ENCODE results near the gene NAIF1. TPM values are rescaled to one million over a fixed set of nuclear protein-coding genes. Genes with fewer than 3 reads are reported as not detected.
"Not testable (repeated sequence)": the region's sequence is repeated elsewhere in the genome, so short reads cannot be mapped to it uniquely, and the experiment has no call there.

NAIF1 gene, protein sequence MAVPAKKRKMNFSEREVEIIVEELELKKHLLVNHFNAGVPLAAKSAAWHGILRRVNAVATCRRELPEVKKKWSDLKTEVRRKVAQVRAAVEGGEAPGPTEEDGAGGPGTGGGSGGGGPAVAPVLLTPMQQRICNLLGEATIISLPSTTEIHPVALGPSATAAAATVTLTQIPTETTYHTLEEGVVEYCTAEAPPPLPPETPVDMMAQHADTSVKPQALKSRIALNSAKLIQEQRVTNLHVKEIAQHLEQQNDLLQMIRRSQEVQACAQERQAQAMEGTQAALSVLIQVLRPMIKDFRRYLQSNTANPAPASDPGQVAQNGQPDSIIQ
- 10 to 100 TPM; 13.9 to 14.2 TPM for total RNA-seq

DNA sequence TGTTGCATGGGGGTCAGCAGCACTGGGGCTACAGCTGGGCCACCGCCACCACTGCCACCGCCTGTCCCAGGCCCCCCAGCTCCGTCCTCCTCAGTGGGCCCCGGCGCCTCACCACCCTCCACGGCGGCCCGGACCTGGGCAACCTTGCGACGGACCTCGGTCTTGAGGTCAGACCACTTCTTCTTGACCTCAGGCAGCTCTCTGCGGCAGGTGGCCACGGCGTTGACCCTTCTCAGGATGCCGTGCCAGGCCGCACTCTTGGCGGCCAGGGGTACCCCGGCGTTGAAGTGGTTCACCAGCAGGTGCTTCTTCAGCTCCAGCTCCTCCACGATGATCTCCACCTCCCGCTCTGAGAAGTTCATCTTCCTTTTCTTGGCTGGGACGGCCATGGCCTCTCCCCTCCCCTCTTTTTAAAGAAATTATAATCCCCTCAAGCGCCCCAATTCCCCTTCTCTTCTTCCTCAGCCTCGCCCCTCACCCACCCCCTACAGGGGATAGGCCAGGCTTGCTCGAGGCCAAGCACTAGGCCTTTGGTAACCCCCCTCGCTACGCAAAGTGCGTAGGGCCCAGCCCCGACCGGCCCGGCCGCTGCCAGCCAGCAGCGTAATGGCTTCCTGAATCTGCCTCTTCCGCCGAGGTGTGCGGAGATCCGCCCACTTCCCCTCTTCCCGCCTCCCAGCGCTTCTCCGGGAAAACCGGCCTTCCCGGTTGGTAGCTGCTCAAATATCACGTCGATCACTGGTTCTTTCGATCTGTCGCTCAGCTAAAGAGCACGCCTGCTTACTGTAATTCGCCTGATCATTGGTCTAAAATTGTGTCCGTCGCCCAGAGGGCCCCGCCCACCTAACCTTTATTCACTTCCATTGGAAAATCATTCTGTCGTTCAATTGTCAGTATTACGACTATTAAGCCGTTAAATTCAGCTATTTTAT is at the start of gene NAIF1:
TSS of gene NAIF1 (minus strand) at position 608 of the 932 bp plus-strand sequence. CDS start at position 389, 219 bp downstream.
- Mint-ChIP-seq H3K4me3 (peak within 1 kb of the TSS; percentile 97), H3K4me1 (peaks cover 61% of the 10 kb centered on the region), H3K9me3 (no peaks in the 10 kb centered on the region), H3K36me3 (ENCODE audit: low read depth) (peaks cover 39% of the 10 kb centered on the region), H3K27ac (peak within 1 kb of the TSS; percentile 78), H3K27me3 (no peaks in the 10 kb centered on the region)
- ChIA-PET POLR2A (interaction anchor here (0.6 to 1.3 kb wide), 3 partner anchors 20 to 128 kb away, joined by 3 to 4 read pairs (median 3); no protein-coding TSS in a partner anchor), CTCF (interaction anchor here (0.6 to 2.6 kb wide), 12 partner anchors 8 to 123 kb away, joined by 3 to 7 read pairs (median 3); no protein-coding TSS in a partner anchor)
- DNase-seq = peak; percentile 97

DNA sequence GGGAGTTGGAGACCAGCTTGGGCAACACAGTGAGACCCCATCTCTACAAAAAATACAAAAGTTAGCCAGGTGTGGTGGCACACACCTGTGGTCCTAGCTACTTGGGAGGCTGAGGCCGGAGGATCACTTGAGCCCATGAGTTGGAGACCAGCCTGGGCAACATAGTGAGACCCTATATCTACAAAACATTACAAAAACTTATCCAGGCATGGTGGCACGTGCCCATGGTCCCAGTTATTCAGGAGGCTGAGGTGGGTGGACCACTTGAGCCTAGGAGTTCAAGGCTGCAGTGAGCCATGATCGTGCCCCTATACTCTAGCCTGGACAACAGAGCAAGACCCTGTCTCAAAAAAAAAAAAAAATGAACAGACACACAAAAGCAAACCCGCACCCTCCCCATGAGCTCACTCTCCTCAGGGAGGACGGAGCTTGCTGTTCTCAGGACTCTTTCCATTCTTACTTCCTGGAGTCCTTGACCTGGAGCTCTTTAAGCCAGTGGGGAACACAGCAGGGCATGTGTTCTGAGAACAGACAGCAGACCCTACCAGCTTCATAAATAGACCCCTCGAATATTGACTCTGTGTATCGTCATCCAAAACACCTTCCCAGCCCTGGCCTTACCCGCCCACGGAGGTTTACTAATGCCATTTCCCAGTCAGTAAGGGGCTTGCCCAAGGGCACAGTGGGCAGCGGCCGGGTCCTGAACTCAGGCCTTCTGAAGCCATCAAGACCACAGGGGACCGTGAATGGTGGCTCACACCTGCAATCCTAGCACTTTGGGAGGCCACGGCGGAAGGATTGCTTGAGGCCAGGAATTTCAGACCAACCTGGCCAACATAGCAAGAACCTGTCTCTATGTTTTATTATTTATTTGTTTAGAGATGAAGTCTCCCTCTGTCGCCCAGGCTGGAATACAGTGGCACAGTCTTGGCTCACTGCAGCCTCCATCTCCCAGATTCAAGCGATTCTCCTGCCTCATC is 49.3 kb upstream of the NAIF1 start:
- no peak for DNase-seq
- Mint-ChIP-seq H3K27ac (no peak overlapping the region), H3K9me3 (no peaks in the 10 kb centered on the region), H3K4me1 (peaks cover 11% of the 10 kb centered on the region), H3K27me3 (no peaks in the 10 kb centered on the region), H3K4me3 (no peak overlapping the region), H3K36me3 (ENCODE audit: low read depth) (peaks cover 5% of the 10 kb centered on the region)
- POLR2A ChIA-PET = interaction anchor here (0.6 kb wide), 1 partner anchor 346 kb away, joined by 3 read pairs; no protein-coding TSS in a partner anchor
- CTCF ChIA-PET = interaction anchor here (0.6 to 4.2 kb wide), 11 partner anchors 11 to 904 kb away, joined by 3 to 54 read pairs (median 4); partner anchors contain the start of genes EEIG1 and PTGES2

DNA sequence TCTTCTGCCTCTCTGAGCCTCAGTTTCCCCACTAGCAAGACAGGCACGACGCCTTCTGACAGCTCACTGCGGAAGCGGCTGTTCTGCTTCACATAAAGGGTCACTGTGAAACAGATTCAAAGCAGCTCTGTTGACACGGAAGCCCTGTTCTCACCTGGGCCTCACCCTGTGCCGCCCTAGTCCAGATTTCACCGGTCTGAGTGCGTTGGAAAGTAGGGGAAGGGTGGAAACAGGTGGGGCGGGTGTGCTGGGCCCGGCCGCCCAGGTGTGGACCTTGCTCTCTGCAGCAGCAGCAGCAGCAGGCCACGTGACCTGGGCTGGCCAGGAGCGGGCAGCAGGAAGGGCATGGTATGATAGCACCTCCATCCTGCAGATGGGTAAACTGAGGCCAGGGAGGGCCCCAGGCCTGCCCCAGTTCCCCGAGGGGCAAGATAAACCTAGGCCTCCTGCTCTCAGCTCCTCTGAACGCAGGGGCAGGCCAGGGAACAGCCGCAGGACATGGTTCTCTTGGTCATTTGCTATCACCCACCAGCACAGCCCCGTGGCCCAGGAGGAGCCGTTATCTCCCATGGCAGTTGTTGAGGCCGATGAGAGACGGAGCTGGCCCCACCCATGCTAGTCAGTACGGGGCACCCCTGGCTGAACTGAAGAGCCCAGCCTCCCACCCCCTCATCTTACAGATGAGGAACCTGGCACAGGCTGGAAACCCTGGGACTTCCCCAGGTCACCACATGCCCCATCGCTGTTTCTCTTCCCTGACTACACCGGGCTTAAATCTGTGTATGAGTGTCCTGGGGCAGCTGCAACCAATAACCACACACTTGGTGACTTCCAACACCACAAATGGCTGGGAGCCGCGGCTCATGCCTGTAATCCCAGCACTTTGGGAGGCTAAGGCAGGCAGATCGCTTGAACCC is 48.3 kb upstream of the NAIF1 start:
- peaks cover 5% of the 10 kb centered on the region for H3K36me3 Mint-ChIP-seq (ENCODE audit: low read depth)
- ChIA-PET POLR2A (interaction anchor here (0.6 kb wide), 1 partner anchor 345 kb away, joined by 3 read pairs; no protein-coding TSS in a partner anchor), CTCF (interaction anchor here (0.9 to 4.2 kb wide), 7 partner anchors 10 to 318 kb away, joined by 3 to 54 read pairs (median 5); partner anchors contain the start of gene PTGES2)
- H3K27ac Mint-ChIP-seq = no peak overlapping the region
- no peaks in the 10 kb centered on the region for H3K27me3 Mint-ChIP-seq
- no peak overlapping the region for H3K4me3 Mint-ChIP-seq
- no peaks in the 10 kb centered on the region for H3K9me3 Mint-ChIP-seq
- no peak for DNase-seq
- H3K4me1 Mint-ChIP-seq = peaks cover 11% of the 10 kb centered on the region

DNA sequence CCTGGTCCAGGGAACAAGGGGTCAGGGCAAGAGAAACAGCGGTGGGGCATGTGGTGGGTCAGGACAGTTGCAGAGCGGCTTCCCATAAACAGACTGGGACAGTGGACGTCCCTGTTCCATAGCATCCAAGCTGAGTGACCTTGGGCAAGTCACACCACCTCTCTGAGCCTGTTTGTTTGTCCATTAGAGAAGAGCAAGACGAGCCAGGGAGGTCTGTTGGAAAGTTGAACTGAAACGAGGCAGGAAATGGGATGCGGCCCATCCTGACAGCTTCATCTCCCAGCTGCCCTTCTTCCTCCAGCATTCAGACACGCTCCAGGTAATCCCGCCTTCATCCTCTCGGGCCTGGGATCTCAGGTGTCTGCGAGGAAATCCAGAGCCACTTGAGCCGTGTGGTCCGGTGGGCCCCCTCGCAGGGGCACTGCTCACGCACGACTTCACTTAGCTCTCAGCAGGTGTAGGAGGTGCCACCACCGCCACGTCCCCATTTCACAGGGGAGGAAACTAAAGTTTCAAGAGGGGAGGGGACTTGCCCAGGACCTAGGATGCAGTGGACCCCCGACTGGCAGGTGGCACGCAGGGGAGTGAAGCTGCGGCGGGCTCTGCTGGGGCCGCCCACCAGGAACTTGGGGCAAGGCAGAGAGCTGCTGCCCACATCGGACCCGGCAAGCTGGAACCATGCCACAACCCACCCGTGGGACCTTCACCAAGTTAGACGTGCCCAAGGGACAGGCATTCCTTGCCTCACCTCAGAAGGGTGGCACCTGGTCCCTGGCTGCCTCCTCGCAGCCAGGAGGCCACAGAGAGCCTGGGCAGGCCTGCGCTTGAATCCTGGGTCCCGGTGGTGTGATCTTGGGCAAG is 47.4 kb upstream of the NAIF1 start:
- CTCF ChIA-PET = interaction anchor here (0.9 to 4.2 kb wide), 9 partner anchors 9 to 80 kb away, joined by 3 to 54 read pairs (median 4); partner anchors contain the start of genes NAIF1 and SLC25A25
- Mint-ChIP-seq H3K9me3 (no peaks in the 10 kb centered on the region), H3K4me3 (no peak overlapping the region), H3K27me3 (no peaks in the 10 kb centered on the region), H3K4me1 (peaks cover 11% of the 10 kb centered on the region), H3K36me3 (ENCODE audit: low read depth) (peaks cover 8% of the 10 kb centered on the region), H3K27ac (no peak overlapping the region)
- DNase-seq = no peak
- POLR2A ChIA-PET = no interaction called here

DNA sequence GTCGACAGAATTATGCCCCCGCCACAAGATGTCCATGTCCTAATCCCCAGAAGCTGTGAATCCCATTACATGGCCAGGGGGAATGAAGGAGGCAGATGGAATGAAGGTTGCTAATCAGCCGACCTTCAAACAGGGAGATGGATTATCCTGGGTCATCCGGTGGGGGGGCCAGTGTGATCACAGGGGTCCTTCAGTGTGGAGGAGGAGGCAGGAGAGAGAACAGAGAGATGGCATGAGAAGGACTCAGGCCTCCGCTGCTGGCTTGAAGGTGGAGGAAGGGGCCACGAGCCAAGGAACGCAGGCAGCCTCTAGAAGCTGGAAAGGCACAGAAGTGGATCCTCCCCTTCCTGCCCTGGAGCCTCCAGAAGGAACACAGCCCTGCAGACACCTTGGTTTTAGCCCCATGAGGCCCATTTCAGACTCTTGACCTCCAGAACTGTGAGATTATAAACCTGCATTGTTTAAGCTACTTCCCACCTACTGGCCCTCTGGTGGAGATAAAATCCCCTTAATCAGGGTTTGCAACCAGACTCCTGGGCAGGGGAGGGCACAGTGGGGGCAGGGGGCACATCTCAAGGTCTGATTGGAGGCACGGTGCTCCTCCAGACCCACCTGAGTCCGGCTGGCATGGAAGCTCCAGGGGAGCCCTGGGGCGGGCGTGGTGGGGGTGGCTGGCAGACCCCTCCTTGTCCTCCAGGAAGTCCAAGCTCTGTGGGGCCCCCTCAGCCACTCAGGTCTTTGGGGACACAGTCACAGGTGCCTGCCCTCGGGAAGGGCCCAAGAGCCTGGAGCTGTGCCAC is 46.6 kb upstream of the NAIF1 start:
- peaks cover 11% of the 10 kb centered on the region for H3K36me3 Mint-ChIP-seq (ENCODE audit: low read depth)
- no peaks in the 10 kb centered on the region for H3K27me3 Mint-ChIP-seq
- H3K27ac Mint-ChIP-seq = no peak overlapping the region
- POLR2A ChIA-PET = no interaction called here
- H3K4me1 Mint-ChIP-seq = peaks cover 11% of the 10 kb centered on the region
- DNase-seq = no peak
- H3K9me3 Mint-ChIP-seq = no peaks in the 10 kb centered on the region
- no peak overlapping the region for H3K4me3 Mint-ChIP-seq
- CTCF ChIA-PET = interaction anchor here (0.7 to 2.0 kb wide), 8 partner anchors 11 to 79 kb away, joined by 3 to 6 read pairs (median 4); partner anchors contain the start of genes NAIF1 and SLC25A25

DNA sequence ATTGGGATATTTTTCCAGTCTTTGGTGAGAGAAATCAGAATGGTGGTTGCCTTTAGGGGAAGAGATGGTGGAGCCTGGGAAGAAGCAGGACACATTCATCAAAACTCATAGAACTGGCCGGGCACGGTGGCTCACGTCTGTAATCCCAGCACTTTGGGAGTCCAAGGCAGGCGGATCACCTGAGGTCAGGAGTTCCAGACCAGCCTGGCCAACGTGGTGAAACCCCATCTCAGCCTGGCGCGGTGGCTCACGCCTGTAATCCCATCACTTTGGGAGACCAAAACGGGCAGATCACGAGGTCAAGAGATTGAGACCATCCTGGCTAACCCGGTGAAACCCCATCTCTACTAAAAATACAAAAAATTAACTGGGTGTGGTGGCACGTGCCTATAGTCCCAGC is 44.6 kb upstream of the NAIF1 start:
- H3K27me3 Mint-ChIP-seq, DNase-seq, H3K4me1 Mint-ChIP-seq, POLR2A ChIA-PET, H3K9me3 Mint-ChIP-seq, H3K4me3 Mint-ChIP-seq, H3K27ac Mint-ChIP-seq: not testable (repeated sequence)
- peaks cover 22% of the 10 kb centered on the region for H3K36me3 Mint-ChIP-seq (ENCODE audit: low read depth)
- CTCF ChIA-PET = interaction anchor here (0.7 to 2.2 kb wide), 2 partner anchors 11 to 85 kb away, joined by 3 to 10 read pairs; no protein-coding TSS in a partner anchor

DNA sequence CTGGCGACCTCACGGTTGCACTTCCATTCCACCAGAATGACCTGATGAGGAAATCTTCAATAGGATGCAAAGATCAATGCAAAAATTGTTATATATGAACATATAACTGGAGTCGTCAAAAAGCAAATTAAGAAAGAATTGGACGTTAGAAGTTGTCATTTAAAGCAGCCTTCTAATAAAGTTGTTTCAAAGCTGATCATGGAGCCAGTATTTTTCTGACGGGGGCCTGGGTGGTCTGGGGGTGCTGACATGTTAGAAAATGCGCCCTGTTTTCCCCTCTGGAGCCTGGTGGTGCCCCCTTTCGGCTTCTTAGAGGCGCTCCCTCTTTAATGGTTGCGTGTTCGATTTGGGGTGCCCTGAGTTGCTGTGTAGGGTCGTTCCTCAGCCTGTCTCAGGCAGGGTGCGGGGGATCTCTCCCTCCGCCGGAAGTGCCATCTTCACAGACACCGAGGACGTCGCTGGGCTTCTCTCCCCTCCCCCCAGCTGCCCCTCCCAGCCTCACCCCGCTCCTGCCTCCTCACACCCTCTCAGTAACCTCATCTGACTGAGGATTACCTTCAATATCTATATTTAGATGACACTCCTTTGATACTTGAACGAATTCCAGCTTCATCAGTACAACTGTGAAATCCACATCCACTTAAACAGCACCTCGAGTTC is 42.1 kb upstream of the NAIF1 start:
- H3K36me3 Mint-ChIP-seq (ENCODE audit: low read depth) = peaks cover 32% of the 10 kb centered on the region
- CTCF ChIA-PET = interaction anchor here (1.6 to 7.7 kb wide), 3 partner anchors 7 to 10 kb away, joined by 5 to 54 read pairs (median 10); no protein-coding TSS in a partner anchor

DNA sequence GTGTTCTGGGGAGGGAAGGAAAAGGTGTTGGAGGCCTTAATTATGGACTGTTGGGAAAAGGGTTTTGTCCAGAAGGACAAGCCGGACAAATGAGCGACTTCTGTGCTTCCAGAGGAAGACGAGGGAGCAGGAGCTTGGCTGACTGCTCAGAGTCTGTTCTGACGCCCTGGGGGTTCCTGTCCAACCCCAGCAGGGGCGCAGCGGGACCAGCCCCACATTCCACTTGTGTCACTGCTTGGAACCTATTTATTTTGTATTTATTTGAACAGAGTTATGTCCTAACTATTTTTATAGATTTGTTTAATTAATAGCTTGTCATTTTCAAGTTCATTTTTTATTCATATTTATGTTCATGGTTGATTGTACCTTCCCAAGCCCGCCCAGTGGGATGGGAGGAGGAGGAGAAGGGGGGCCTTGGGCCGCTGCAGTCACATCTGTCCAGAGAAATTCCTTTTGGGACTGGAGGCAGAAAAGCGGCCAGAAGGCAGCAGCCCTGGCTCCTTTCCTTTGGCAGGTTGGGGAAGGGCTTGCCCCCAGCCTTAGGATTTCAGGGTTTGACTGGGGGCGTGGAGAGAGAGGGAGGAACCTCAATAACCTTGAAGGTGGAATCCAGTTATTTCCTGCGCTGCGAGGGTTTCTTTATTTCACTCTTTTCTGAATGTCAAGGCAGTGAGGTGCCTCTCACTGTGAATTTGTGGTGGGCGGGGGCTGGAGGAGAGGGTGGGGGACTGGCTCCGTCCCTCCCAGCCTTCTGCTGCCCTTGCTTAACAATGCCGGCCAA is 41.3 kb upstream of the NAIF1 start:
- no peak for DNase-seq
- H3K36me3 Mint-ChIP-seq (ENCODE audit: low read depth) = peaks cover 37% of the 10 kb centered on the region
- H3K4me1 Mint-ChIP-seq = peaks cover 14% of the 10 kb centered on the region
- no peak overlapping the region for H3K4me3 Mint-ChIP-seq
- POLR2A ChIA-PET = no interaction called here
- H3K27me3 Mint-ChIP-seq = no peaks in the 10 kb centered on the region
- no peaks in the 10 kb centered on the region for H3K9me3 Mint-ChIP-seq
- CTCF ChIA-PET = interaction anchor here (1.5 to 7.7 kb wide), 4 partner anchors 8 to 21 kb away, joined by 4 to 54 read pairs (median 5); no protein-coding TSS in a partner anchor
- H3K27ac Mint-ChIP-seq = no peak overlapping the region

More for the DNA sequence above, 42.1 kb upstream of the NAIF1 start:
- Mint-ChIP-seq H3K4me3 (no peak overlapping the region), H3K27me3 (no peaks in the 10 kb centered on the region), H3K4me1 (peaks cover 6% of the 10 kb centered on the region), H3K9me3 (no peaks in the 10 kb centered on the region), H3K27ac (peak overlapping the region; percentile 3)
- DNase-seq = no peak
- POLR2A ChIA-PET = no interaction called here

Data from activated CD4-positive, alpha-beta T cell treated with anti-CD3 and anti-CD28 coated beads, Interleukin-2, amount 10 ng/mL, durations not matched to agents 7 days and 5 days (primary cell).